OCI-LY3 (cell line): ENCODE data around the gene TPM3.

ENCODE experiments used
- H2AFZ ChIP-seq: fragments of 200-600, 300-600 bp; shearing (Covaris generic); 2 replicates; pipeline ENCODE4 v1.6.0; 2014; ENCODE audit warnings: antibody characterized with exemption, low read depth, low read length
- H3K27ac ChIP-seq: fragments of 200-600, 300-600 bp; sonication (generic); 2 replicates; pipeline ENCODE4 v1.5.1; 2014; ENCODE audit warnings: mild to moderate bottlenecking, low read length, moderate library complexity, mixed read lengths
- H3K27me3 ChIP-seq: fragments of 200-600, 300-600 bp; sonication (generic); 2 replicates; pipeline ENCODE4 v1.6.1; 2014; ENCODE audit warnings: low read depth, low read length, mixed read lengths
- H3K36me3 ChIP-seq: fragments of 200-600, 300-600 bp; sonication (generic); replicated peaks from 2 replicates; pipeline ENCODE3; 2014; ENCODE audit warnings: low read depth, low read length, mixed read lengths
- H3K4me1 ChIP-seq: fragments of 300-600, 200-600 bp; sonication (generic); 2 replicates; pipeline ENCODE4 v1.6.1; 2014; ENCODE audit warnings: low read length, mixed read lengths
- H3K4me2 ChIP-seq: fragments of 200-600, 300-600 bp; sonication (generic); 2 replicates; pipeline ENCODE4 v1.6.1; 2014; ENCODE audit warnings: low read length, mixed read lengths
- H3K4me3 ChIP-seq: fragments of 300-600, 200-600 bp; sonication (generic); 2 replicates; pipeline ENCODE4 v1.5.1; 2014; ENCODE audit warnings: antibody characterized with exemption, mild to moderate bottlenecking, low read length, moderate library complexity
- H3K79me2 ChIP-seq: fragments of 300-600, 200-600 bp; shearing (Covaris generic); 2 replicates; pipeline ENCODE4 v1.6.1; 2014; ENCODE audit warnings: mild to moderate bottlenecking, low read length, mixed read lengths
- H3K9ac ChIP-seq: fragments of 300-600, 200-600 bp; shearing (Covaris generic); 2 replicates; pipeline ENCODE4 v1.6.0; 2014; ENCODE audit warnings: mild to moderate bottlenecking, low read length, moderate library complexity
- H3K9me3 ChIP-seq: fragments of 200-600, 300-600 bp; shearing (Covaris generic); 2 replicates; pipeline ENCODE4 v1.6.1; 2014; ENCODE audit warnings: low read length, mixed read lengths; ENCODE audit not compliant: insufficient read depth
- H4K20me1 ChIP-seq: fragments of 200-600, 300-600 bp; sonication (generic); 2 replicates; pipeline ENCODE4 v1.6.1; 2016; ENCODE audit warnings: low read length, mixed read lengths; ENCODE audit not compliant: insufficient read depth
- CTCF ChIP-seq: fragments of 200-600, 300-600 bp; sonication (generic); IDR thresholded peaks from 2 replicates; pipeline ENCODE4 v1.5.1; 2014; ENCODE audit warnings: antibody characterized with exemption, low read length, low read depth
- EZH2phosphoT487 ChIP-seq: fragments of 200-600 bp; shearing (Covaris generic); IDR thresholded peaks from 2 replicates; pipeline ENCODE4 v1.6.1; 2018; ENCODE audit warnings: antibody characterized with exemption, mixed run types, low read depth

Gene TPM3

DNA sequence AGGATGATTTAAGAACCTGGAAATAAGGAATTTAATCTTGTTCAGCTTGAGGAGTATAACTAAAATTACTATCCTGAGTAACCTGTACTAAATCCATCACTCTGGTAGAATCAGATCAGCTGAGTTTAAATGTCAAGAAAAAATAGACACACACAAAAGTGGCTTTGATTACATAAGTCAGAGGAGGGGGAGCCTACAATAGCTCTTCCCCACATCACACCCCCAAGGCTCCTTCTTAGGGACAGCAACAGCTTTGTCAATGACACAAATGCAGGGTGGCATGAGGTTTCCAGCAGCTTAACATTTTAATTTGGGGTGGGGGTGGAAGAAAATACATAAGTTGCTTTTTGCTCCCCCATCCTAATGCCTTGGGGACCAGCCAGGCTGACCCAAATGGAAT lies 24.4 kb downstream of the TPM3 start:
- Histone ChIP-seq H3K9me3 (no peaks in the 10 kb centered on the region), H3K36me3 (peaks cover 84% of the 10 kb centered on the region), H3K79me2 (peaks cover 44% of the 10 kb centered on the region), H2AFZ (no peak overlapping the region), H3K4me1 (no peaks in the 10 kb centered on the region), H4K20me1 (peaks cover 24% of the 10 kb centered on the region; the same call in 1 of the 2 replicates), H3K4me2 (no peak overlapping the region), H3K4me3 (no peak overlapping the region), H3K27me3 (no peaks in the 10 kb centered on the region), H3K9ac (no peak overlapping the region), H3K27ac (no peak overlapping the region)
- no peak for TF ChIP-seq CTCF
- TF ChIP-seq EZH2phosphoT487 = no peak

DNA sequence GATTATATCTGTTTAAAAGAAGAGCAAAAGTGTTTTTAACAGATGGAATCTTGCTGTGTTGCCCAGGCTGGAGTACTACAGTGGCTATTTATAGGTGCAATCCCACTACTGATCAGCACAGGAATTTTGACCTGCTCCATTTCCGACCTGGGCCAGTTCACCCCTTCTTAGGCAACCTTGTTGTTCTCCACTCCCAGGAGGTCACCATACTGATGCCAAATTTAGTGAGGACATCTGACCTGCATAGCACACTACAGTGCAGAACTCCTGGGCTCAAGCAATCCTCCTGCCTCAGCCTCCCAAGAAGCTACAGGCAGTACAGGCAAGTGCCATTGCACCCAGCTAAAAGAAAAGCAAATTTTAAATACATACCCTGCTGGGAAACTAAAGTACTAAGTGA lies 25.7 kb downstream of the TPM3 start:
- peaks cover 34% of the 10 kb centered on the region for H3K79me2 ChIP-seq

DNA sequence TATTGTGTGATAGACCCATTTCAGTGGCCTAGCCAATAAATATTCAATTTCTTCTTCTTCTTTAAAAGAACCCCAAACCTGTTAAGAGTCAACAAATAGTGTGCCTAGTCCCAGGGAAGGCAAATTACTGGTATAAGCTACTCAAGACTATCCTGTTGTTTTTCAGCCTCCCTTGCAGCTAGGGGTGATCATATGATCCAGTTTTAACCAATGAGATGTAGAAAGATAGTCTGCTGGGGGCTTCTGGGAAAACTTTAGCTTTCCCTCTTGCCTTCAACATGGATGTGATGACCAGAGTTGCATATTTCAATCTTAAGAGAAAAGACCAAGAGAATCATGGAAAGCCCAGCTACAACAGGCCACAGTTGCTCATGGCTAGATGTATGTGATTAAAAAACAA lies 32.3 kb downstream of the TPM3 start:
- peaks cover 31% of the 10 kb centered on the region for H4K20me1 ChIP-seq
- H3K4me3 ChIP-seq = no peak overlapping the region
- H3K4me2 ChIP-seq = no peak overlapping the region
- H3K9ac ChIP-seq = no peak overlapping the region
- peaks cover 30% of the 10 kb centered on the region for H3K79me2 ChIP-seq
- H3K9me3 ChIP-seq = no peaks in the 10 kb centered on the region
- H2AFZ ChIP-seq = no peak overlapping the region
- TF ChIP-seq CTCF (no peak), EZH2phosphoT487 (no peak)
- no peaks in the 10 kb centered on the region for H3K27me3 ChIP-seq
- no peak overlapping the region for H3K27ac ChIP-seq
- H3K4me1 ChIP-seq = peaks cover 17% of the 10 kb centered on the region
- H3K36me3 ChIP-seq = peaks cover 77% of the 10 kb centered on the region

More for the DNA sequence above, 25.7 kb downstream of the TPM3 start:
- Histone ChIP-seq H4K20me1 (peaks cover 12% of the 10 kb centered on the region; the same call in 1 of the 2 replicates), H3K9ac (no peak overlapping the region), H3K4me1 (no peaks in the 10 kb centered on the region), H2AFZ (no peak overlapping the region), H3K36me3 (peaks cover 80% of the 10 kb centered on the region), H3K4me3 (no peak overlapping the region), H3K9me3 (no peaks in the 10 kb centered on the region), H3K4me2 (no peak overlapping the region), H3K27ac (no peak overlapping the region), H3K27me3 (no peaks in the 10 kb centered on the region)
- TF ChIP-seq EZH2phosphoT487 (no peak), CTCF (no peak)

DNA sequence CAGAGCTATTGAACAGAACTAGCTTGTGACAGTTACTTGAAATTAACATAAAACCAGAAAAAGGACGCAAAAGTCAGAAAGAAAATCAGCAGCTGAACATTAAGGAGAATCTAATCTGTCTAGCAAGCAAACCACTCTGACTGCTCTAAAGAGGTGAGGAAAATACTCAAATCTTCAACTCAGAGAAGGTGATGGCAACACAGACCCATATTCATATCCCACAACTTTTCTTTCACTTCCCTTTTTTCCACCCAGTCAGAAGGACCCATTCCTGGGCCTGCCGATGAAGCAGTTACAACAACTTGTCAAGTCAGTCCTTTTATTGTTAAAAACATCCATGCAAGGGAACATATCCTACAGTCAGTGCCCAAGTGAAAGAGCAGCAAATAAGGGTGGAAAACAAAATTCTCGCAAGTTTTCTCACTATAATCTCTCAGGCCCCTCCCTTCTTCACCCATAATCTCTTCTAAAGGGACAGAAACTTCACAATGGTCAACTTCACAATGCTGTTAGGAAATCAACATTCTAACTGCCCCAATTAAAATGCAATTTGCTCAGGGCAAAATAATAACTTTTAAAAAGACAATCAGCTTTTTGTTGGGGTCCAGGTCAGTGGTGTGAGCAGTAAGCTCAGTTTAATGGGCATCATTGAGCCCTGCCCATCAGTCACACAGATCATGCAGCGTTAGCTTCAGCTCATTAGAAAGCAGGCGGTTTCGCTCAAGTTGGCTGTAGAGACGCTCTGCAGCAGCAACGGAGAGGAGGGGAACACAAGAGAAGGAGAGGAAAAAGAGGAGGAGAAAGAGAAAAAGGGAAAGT lies 33.4 kb downstream of the TPM3 start:
- peaks cover 17% of the 10 kb centered on the region for H3K4me1 ChIP-seq
- no peak overlapping the region for H3K4me3 ChIP-seq
- peaks cover 73% of the 10 kb centered on the region for H3K36me3 ChIP-seq
- no peak overlapping the region for H2AFZ ChIP-seq
- TF ChIP-seq EZH2phosphoT487 (no peak), CTCF (no peak)
- H3K9me3 ChIP-seq = no peaks in the 10 kb centered on the region
- peaks cover 31% of the 10 kb centered on the region for H4K20me1 ChIP-seq
- peak overlapping the region; percentile 25 for H3K27ac ChIP-seq
- H3K27me3 ChIP-seq = no peaks in the 10 kb centered on the region
- peaks cover 23% of the 10 kb centered on the region for H3K79me2 ChIP-seq
- H3K4me2 ChIP-seq = no peak overlapping the region
- H3K9ac ChIP-seq = no peak overlapping the region
